OCI-LY7 (cell line): Measurements from ENCODE around the gene TDRD3. TPM values are rescaled to one million over a fixed set of nuclear protein-coding genes. Genes with fewer than 3 reads are reported as not detected.

Experiments used
- BruUV-seq: library from RNA; stranded (reverse); fragments of 400-500 nt; replicated peaks from 2 replicates; lab custom pipeline; 2021; lab: Mats Ljungman, UMichigan
- CTCF ChIA-PET: fragments of 300-600 bp; sonication (Branson Sonifier 250); formaldehyde crosslinking; loops from one replicate; lab custom pipeline; 2022; ENCODE audit warnings: antibody characterized with exemption; ENCODE audit not compliant: unreplicated experiment; lab: Charles Lee
- POLR2A ChIA-PET: fragments of 300-600 bp; sonication (Branson Sonifier 250); formaldehyde crosslinking; loops from one replicate; lab custom pipeline; 2022; ENCODE audit warnings: antibody characterized with exemption; lab: Charles Lee
- DNase-seq: peaks from one replicate; pipeline ENCODE4 v3.0.0-alpha.2; 2015; ENCODE audit warnings: low spot score
- H2AFZ ChIP-seq: fragments of 200-600 bp; sonication (generic), shearing (Covaris generic); 2 replicates; pipeline ENCODE4 v1.6.1; 2014; ENCODE audit warnings: mild to moderate bottlenecking, antibody characterized with exemption, low read length, moderate library complexity
- H3K27ac ChIP-seq: fragments of 200-600 bp; sonication (generic); 2 replicates; pipeline ENCODE4 v1.5.1; 2014; ENCODE audit warnings: mixed run types, low read depth, mild to moderate bottlenecking, moderate library complexity, low read length, inconsistent platforms; ENCODE audit not compliant: poor library complexity, severe bottlenecking
- H3K36me3 ChIP-seq: fragments of 200-600 bp; sonication (generic); 2 replicates; pipeline ENCODE4 v1.6.1; 2014; ENCODE audit warnings: mild to moderate bottlenecking, antibody characterized with exemption, low read length, moderate library complexity, mixed read lengths; ENCODE audit not compliant: insufficient read depth
- H3K4me1 ChIP-seq: fragments of 200-600 bp; sonication (generic); 2 replicates; pipeline ENCODE4 v1.5.1; 2014; ENCODE audit warnings: mild to moderate bottlenecking, low read length; ENCODE audit not compliant: insufficient read depth, poor library complexity, severe bottlenecking
- H3K4me2 ChIP-seq: fragments of 200-600 bp; sonication (generic); 2 replicates; pipeline ENCODE4 v1.6.1; 2014; ENCODE audit warnings: mild to moderate bottlenecking, low read length
- H3K4me3 ChIP-seq: fragments of 200-600 bp; sonication (generic); 2 replicates; pipeline ENCODE4 v1.5.1; 2014; ENCODE audit warnings: mild to moderate bottlenecking, low read depth, low read length; ENCODE audit not compliant: poor library complexity, severe bottlenecking
- H3K79me2 ChIP-seq: fragments of 200-600 bp; sonication (generic); 2 replicates; pipeline ENCODE4 v1.6.1; 2016; ENCODE audit warnings: low read depth, mild to moderate bottlenecking, low read length, moderate library complexity, mixed read lengths; ENCODE audit not compliant: insufficient read depth
- H3K9me2 ChIP-seq: fragments of 200-600 bp; sonication (generic); 2 replicates; pipeline ENCODE4 v1.6.1; 2016; ENCODE audit warnings: mild to moderate bottlenecking, low read length, mixed read lengths; ENCODE audit not compliant: insufficient read depth
- H3K9me3 ChIP-seq: fragments of 200-600 bp; sonication (generic); 2 replicates; pipeline ENCODE4 v1.6.1; 2014; ENCODE audit warnings: mild to moderate bottlenecking, mixed run types, low read length, mixed read lengths
- H4K20me1 ChIP-seq: fragments of 200-600 bp; sonication (generic); 2 replicates; pipeline ENCODE4 v1.6.1; 2014; ENCODE audit warnings: mild to moderate bottlenecking, antibody characterized with exemption, low read length, moderate library complexity, mixed read lengths; ENCODE audit not compliant: insufficient read depth
- CTCF ChIP-seq: fragments of 200-600 bp; sonication (generic); conservative IDR thresholded peaks from 2 replicates; pipeline ENCODE4 v1.5.1; 2014; ENCODE audit warnings: mild to moderate bottlenecking, antibody characterized with exemption, low read length, moderate library complexity, mixed read lengths
- EZH2phosphoT487 ChIP-seq: fragments of 200-600 bp; sonication (generic); IDR thresholded peaks from 2 replicates; pipeline ENCODE4 v1.6.1; 2018; ENCODE audit warnings: low read depth, borderline replicate concordance, mild to moderate bottlenecking, mixed run types, antibody characterized with exemption, low read length, moderate library complexity, mixed read lengths
- intact Hi-C: fragments of 100-400 bp; cut with micrococcal nuclease; formaldehyde crosslinking; loops from one replicate; pipeline ENCODE4 v1.10.0; 2022; ENCODE audit not compliant: unreplicated experiment
- total RNA-seq, 2 experiments: library from RNA; depleted of rRNA in 1 of 2; stranded (reverse); fragments of >200 nt in 1 of 2; shearing (Covaris generic) in 1 of 2; gene quantifications; 2 replicates each; pipeline ENCODE4 v1.2.3, GENCODE V29; 2014 to 2022

The TDRD3 gene
- total RNA-seq, 2 experiments from 2014 or later = 13.5 to 17.1 TPM

GRCh38 chr13:60395971-60396782 is 843 bp upstream of the TDRD3 start:
- POLR2A ChIA-PET = interaction anchor here (0.6 to 1.4 kb wide), 6 partner anchors 10 to 252 kb away, joined by 3 to 4 read pairs (median 3); no protein-coding TSS in a partner anchor
- Histone ChIP-seq H3K9me3 (no peaks in the 10 kb centered on the region), H3K4me3 (peak overlapping the region; percentile 77), H3K9me2 (no peaks in the 10 kb centered on the region), H2AFZ (peak overlapping the region; percentile 73), H3K79me2 (peaks cover 30% of the 10 kb centered on the region), H3K4me2 (peak overlapping the region; percentile 94), H3K36me3 (no peaks in the 10 kb centered on the region), H4K20me1 (0 out of 2 replicates have a peak, but pooled peaks cover 7% of the 10 kb centered on the region), H3K27ac (peak overlapping the region; percentile 82), H3K4me1 (peaks cover 24% of the 10 kb centered on the region)
- intact Hi-C loops = loop anchor here (2.0 kb wide), 1 partner anchor 35 kb away; no protein-coding TSS in a partner anchor
- peak; percentile 93 for DNase-seq
- CTCF ChIA-PET = interaction anchor here (0.6 kb wide), 1 partner anchor 289 kb away, joined by 3 read pairs; no protein-coding TSS in a partner anchor
- no peak for TF ChIP-seq EZH2phosphoT487
- no peak for TF ChIP-seq CTCF
- no TSS peak for BruUV-seq

DNA sequence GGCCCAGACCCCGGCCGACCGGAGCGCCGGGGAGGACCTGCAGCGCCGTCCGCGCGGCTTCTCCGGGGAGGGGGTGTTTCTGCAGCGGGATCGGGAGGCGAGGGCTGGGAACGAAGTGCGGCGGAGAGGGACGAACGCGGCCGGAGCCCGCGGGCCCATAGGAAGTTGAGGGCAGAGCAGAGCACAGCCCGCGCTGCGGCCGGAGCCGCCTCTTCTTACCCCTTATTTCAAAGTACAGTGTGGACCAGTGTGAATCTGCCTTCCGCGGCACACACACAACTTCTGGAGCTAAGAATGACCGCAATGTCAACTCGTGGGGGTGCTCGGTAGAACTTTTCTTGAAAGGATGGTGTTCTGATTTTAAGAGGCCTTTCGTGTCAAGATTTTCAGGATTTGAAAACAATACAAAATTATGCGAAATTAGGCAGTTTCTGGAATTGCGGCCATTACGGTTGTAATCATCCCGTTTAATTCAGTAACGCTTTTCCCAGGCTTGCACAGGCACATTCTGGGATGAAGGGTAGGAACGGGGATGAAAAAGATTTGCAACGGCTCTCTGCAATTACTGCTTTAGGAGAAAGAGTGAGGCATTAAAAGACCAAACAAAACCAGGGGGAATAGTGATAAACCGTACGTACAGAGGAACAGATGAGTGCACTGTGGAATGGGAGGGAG is 821 bp downstream of the TDRD3 start:
- H3K9me3 ChIP-seq = no peaks in the 10 kb centered on the region
- intact Hi-C loops = loop anchor here (1.0 to 2.0 kb wide), 2 partner anchors 33 to 234 kb away; no protein-coding TSS in a partner anchor
- peak overlapping the region; percentile 94 for H2AFZ ChIP-seq
- H3K4me1 ChIP-seq = peaks cover 24% of the 10 kb centered on the region
- H3K36me3 ChIP-seq = no peaks in the 10 kb centered on the region
- H3K27ac ChIP-seq = peak overlapping the region; percentile 82
- ChIA-PET POLR2A (interaction anchor here (1.0 to 1.2 kb wide), 5 partner anchors 11 to 234 kb away, joined by 3 to 4 read pairs (median 3); no protein-coding TSS in a partner anchor), CTCF (no interaction called here)
- peak; percentile 73 for DNase-seq
- peak overlapping the region; percentile 77 for H3K4me3 ChIP-seq
- TSS peak; percentile 61 for BruUV-seq
- H3K9me2 ChIP-seq = no peaks in the 10 kb centered on the region
- H3K79me2 ChIP-seq = peaks cover 30% of the 10 kb centered on the region
- no peak for TF ChIP-seq CTCF
- no peak for TF ChIP-seq EZH2phosphoT487
- peak overlapping the region; percentile 95 for H3K4me2 ChIP-seq
- H4K20me1 ChIP-seq = 0 out of 2 replicates have a peak, but pooled peaks cover 7% of the 10 kb centered on the region
